HCT116 (cell line): ENCODE measurements around the gene ALDH1A1.

Experiments
- CTCF ChIP-seq, 3 experiments: fragments of 200-600 bp in 1 of 3; sonication (generic) in 1 of 3; IDR thresholded peaks in 2 of 3; conservative IDR thresholded peaks in 1 of 3; 2 replicates each; pipeline ENCODE4 v1.5.1; 2012 to 2017; ENCODE audit warnings: low read depth in 2 of 3, low read length in 2 of 3, antibody characterized with exemption in 1 of 3, borderline replicate concordance in 1 of 3, control low read depth in 1 of 3, mild to moderate bottlenecking in 1 of 3, mixed read lengths in 1 of 3, mixed run types in 1 of 3, moderate library complexity in 1 of 3; ENCODE audit not compliant: insufficient read depth in 1 of 3
- POLR2A ChIP-seq: IDR thresholded peaks from 2 replicates; pipeline ENCODE4 v1.7.0; 2011; ENCODE audit warnings: borderline replicate concordance; ENCODE audit not compliant: insufficient read depth, insufficient read length; ENCODE audit errors: extremely low read depth
- POLR2AphosphoS5 ChIP-seq: IDR thresholded peaks from 2 replicates; pipeline ENCODE4 v1.6.1; 2011; ENCODE audit warnings: mild to moderate bottlenecking, low read depth, low read length, moderate library complexity

DNA sequence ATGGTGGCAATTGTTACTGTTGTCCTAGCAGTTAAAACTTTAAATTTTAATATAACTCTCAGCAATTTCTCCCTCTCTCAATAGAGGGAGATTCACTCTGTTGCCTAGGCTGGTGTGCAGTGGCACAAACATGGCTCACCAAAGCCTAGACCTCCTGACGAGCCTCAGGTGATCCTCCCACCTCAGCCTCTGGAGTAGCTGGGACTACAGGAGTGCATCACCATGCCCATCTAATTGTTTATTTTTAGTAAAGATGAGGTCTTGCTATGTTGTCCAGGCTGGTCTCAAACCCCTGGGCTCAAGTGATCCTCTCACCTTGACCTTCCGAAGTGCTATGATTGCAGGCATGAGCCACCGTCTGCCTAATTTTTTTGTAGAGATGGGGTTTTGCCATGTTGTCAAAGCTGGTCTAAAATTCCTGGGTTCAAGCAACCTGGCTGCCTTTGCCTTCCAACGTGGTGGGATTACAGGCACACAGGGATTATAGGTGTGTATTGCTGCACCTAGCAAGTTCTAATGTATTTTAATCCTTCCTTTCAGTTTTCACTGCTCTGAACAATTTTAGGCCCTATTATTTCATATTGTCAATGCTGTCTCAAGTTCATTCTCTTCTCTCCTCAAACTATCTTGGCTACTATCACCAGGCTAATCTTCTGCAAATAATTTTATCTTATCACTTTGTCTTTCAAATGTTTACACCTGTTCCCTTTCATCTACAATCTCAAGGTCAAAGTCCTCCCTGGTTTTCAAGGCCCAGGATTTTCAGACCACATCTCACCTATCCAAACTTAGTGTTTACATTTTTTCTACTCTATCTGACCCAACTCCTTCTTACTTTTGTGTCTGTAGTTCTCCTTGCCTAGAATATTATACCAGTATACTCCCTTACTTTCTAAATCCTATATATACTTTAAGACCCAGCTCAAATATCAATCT, 18.9 kb downstream of the ALDH1A1 start:
- TF ChIP-seq POLR2A (no peak), CTCF (IDR thresholded peaks at IDR 0.05 in 2 of 3, conservative IDR thresholded peaks at IDR 0.05 in 1 of 3; ENCODE audit: borderline replicate concordance in 1 of 3, insufficient read depth in 1 of 3, low read depth in 2 of 3, low read length in 2 of 3) (no peak), POLR2AphosphoS5 (no peak)
